Pancreas (tissue), 10 donors: Measurements from ENCODE around the gene ACOX2. TPM values are rescaled to one million over a fixed set of nuclear protein-coding genes. Genes with fewer than 3 reads are reported as not detected.

Experiments used
- ATAC-seq, 4 donors: fragments of 200-7000 bp; cut with Tn5 transposase; one replicate each; pipeline versions ENCODE4 v1.8.0 to v1.9.1; 2020; ENCODE audit warnings: mild to moderate bottlenecking in 4 of 4, moderate library complexity in 4 of 4
- DNase-seq, 6 donors: peaks; one replicate each; pipeline ENCODE4 v3.0.0-alpha.2; 2020
- FAIRE-seq: peaks from 2 replicates; lab custom pipeline; 2012; peaks lifted over from hg19 to GRCh38; lab: Jason Lieb, UNC
- H3K27ac ChIP-seq, 4 donors: fragments of 200-600 bp; sonication (generic); 1 replicate in 3 of 4; 2 replicates in 1 of 4; pipeline versions ENCODE4 v1.5.0 to v1.8.0; 2020
- H3K27me3 ChIP-seq, 4 donors: fragments of 200-600 bp; one replicate each; pipeline ENCODE4 v1.8.0; 2021
- H3K36me3 ChIP-seq, 3 donors: fragments of 200-600 bp; sonication (generic) in 1 of 3; one replicate each; pipeline versions ENCODE4 v1.5.0 to v1.8.0; 2020 to 2021
- H3K4me1 ChIP-seq, 3 donors: fragments of 200-600 bp; one replicate each; pipeline ENCODE4 v1.8.0; 2021
- H3K4me3 ChIP-seq, 4 donors: fragments of 200-600 bp; sonication (generic) in 2 of 4; one replicate each; pipeline versions ENCODE4 v1.5.0 to v1.8.0; 2020 to 2021
- H3K9me3 ChIP-seq, 4 donors: fragments of 200-600 bp; one replicate each; pipeline ENCODE4 v1.8.0; 2021
- CTCF ChIP-seq, 4 donors: fragments of 200-600 bp; sonication (generic) in 3 of 4; IDR thresholded peaks; one replicate each; pipeline versions ENCODE4 v1.5.0 to v1.8.0; 2021; ENCODE audit warnings: antibody characterized with exemption in 4 of 4
- WGBS, 2 donors: extraction: QIAGEN DNeasy Blood & Tissue Kit; methylation state at CpG; one replicate each; pipeline ENCODE4 v1.1.7; 2013; 5-methylcytosine and 5-hydroxymethylcytosine counted together
- intact Hi-C, 3 donors: fragments of 100-400 bp; cut with DNase I; formaldehyde crosslinking; loops; one replicate each; pipeline versions ENCODE4 v1.11.1 to v1.14.2; 2022
- polyA plus RNA-seq, 2 donors: library from polyadenylated mRNA; stranded (reverse); fragments of 200-250 nt; gene quantifications; one replicate each; pipeline ENCODE4 v1.2.3, GENCODE V29; 2013
- total RNA-seq, 6 donors: library from RNA; stranded (reverse); fragmentation: NEBNext Ultra II Directional in 4 of 6; extraction: Animal tissue kit (Norgen Biotek cat#: 25700) in 4 of 6; gene quantifications; one replicate each; pipeline versions ENCODE4 v1.2.1 to v1.2.4, GENCODE V29; 2021 to 2023
- donor health status: healthy with polysubstance abuse.
- donor health status: DM: no; HTN: no; CAD: no; lungs with moderate emphysema.
- donor health status: DM: no; HTN: no; CAD: no.
- donor health status: control.
- donor health status: control.
- donor health status: Bipolar disorder and iron deficiency.
- donor health status: DM: yes; HTN: yes; CAD: no.
- donor health status: DM: no; HTN: no; CAD: no.
- donor health status: DM: no; HTN: no; CAD: no.
- donor health status: DM: yes; HTN: yes; CAD: no.

Gene ACOX2
- total and polyA plus RNA-seq, 8 donors, result 1.3 to 13.3 (median 8.3) TPM

GRCh38 chr3:58539626-58540025 is 2.6 kb upstream of the ACOX2 start:
- DNase-seq, result peak in 1 of 6 donors; percentile 3
- WGBS, 2 donors, result 92 to 95% methylated on average over 10 of the region's 10 CpGs
- H3K9me3 ChIP-seq, result no peaks in the 10 kb centered on the region
- H3K4me1 ChIP-seq, result peaks cover 18 to 30% (median 27%) of the 10 kb centered on the region in 3 donors
- H3K27ac ChIP-seq, result no peak overlapping the region
- no peak for TF ChIP-seq CTCF (IDR thresholded peaks at IDR 0.05)
- ATAC-seq, result no peak
- no peak overlapping the region for H3K4me3 ChIP-seq
- FAIRE-seq, result no peak
- H3K27me3 ChIP-seq, result no peaks in the 10 kb centered on the region
- intact Hi-C loops, result no loop called here
- H3K36me3 ChIP-seq, result no peaks in the 10 kb centered on the region

DNA sequence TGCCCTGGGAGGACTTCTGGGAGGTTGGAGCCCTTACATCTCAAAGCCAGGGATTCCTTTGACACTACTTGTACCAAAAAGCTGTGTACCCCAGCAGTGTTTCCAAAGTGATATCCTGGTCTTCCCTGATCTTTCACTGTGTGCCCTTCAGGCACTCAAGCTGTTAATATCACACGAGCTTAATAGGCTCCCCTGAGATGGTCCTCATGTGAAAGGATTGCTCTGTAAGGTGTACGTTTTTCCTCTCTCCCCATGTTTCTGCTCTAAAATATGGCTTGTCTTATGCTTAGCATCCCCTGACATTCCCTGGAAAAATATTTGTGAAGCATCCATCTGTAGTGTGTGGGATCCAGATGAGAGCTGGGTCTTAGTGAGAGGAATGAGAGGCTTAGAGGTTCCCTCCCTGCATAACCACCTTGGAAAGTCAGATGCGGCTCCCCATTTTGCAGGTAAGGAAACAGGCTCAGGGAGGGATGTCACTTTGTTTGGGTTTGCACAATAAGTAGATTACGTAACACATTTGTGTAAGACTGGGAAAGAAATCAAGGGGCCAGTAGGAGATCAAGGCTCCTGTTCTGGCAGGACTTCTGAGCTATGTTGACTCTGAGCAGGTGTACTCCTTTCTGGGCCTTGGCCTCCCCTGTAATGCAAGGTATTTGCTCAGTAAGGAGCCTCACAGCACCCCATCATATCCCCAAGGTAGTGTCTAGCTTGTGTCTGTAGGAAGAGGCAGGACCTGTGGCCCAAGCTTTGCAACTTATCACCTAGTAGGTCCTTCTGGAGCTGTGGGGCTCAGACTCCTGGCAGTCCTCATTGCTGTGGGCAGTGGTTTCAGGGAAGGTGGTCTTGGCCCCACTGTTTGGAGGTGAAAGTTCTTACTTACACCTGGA is 667 bp upstream of the ACOX2 start:
- Histone ChIP-seq H3K27me3 (no peaks in the 10 kb centered on the region), H3K4me3 (no peak overlapping the region), H3K36me3 (no peaks in the 10 kb centered on the region), H3K27ac (peak overlapping the region; percentile 59 to 79 (median 69)), H3K9me3 (no peaks in the 10 kb centered on the region), H3K4me1 (peaks cover 22 to 31% (median 30%) of the 10 kb centered on the region in 3 donors)
- DNase-seq (peak in 3 of 6 donors; percentile 63 to 75 (median 63)), FAIRE-seq (no peak), ATAC-seq (peak; percentile 83 to 86 (median 84))
- intact Hi-C loops, result no loop called here
- no peak for TF ChIP-seq CTCF (IDR thresholded peaks at IDR 0.05)
- WGBS, 2 donors, result 37 to 40% methylated on average over 4 of the region's 4 CpGs

- H3K27me3 ChIP-seq, result no peaks in the 10 kb centered on the region
- peak in 3 of 6 donors; percentile 47 to 73 (median 63) for DNase-seq
- peak overlapping the region; percentile 59 to 79 (median 69) for H3K27ac ChIP-seq
- ATAC-seq, result peak; percentile 4 to 57 (median 29)
- intact Hi-C loops, result no loop called here
- peaks cover 25 to 33% (median 30%) of the 10 kb centered on the region in 3 donors for H3K4me1 ChIP-seq
- WGBS, 2 donors, result 23 to 24% methylated on average over 2 of the region's 2 CpGs
- H3K36me3 ChIP-seq, result no peaks in the 10 kb centered on the region
- no peaks in the 10 kb centered on the region for H3K9me3 ChIP-seq
- no peak for FAIRE-seq
- TF ChIP-seq CTCF (IDR thresholded peaks at IDR 0.05), result no peak
- H3K4me3 ChIP-seq, result peak overlapping the region in 1 of 4 donors; percentile 32
Measured at GRCh38 chr3:58535531-58536500, 1.2 kb downstream of the ACOX2 start.

DNA sequence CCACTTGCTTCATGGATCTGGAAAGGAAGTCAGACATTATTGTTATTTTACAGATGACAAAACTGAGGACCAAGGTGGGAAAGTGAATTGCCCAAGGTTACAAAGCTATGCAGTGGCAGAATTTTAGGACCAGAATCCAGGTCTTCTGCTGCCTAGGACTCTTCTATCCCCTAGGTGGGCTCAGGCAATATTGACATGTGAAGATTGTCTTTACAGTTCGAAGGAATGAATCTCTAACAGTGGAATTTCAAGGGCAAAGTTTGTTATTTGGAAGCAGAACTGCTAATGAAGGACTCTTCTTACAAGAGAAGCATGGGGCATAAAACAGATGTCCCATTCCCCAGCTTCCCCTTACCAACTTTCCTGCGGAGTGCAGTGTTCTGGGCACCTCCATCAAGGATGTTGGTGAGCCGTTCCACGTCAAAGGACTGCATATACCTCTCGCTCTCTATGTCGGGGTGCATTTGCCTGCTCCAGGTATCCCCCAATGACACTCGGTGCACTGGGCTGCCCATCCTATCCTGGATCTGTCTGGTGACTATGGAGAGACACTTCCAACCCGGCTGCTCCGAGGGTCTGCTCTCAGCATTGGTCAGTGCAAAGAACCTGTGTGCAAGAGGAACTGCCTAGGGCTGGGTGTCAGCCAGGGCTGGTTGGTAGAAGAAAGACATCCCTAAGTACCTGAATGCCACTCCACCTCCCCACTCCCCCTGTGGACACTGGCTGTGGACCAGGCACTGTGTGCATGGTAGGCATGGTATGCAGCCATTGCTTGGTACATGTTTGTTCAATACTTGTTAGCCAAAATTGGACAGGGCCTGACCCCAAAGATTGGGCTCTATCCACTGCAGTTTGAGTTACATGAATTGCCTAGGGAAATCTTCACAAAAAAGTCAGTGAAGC is 2.1 kb downstream of the ACOX2 start:
- FAIRE-seq, result no peak
- Histone ChIP-seq H3K27ac (no peak overlapping the region), H3K27me3 (no peaks in the 10 kb centered on the region), H3K9me3 (no peaks in the 10 kb centered on the region), H3K4me1 (peaks cover 25 to 33% (median 30%) of the 10 kb centered on the region in 3 donors), H3K36me3 (no peaks in the 10 kb centered on the region), H3K4me3 (no peak overlapping the region)
- no peak for ATAC-seq
- intact Hi-C loops, result no loop called here
- no peak for TF ChIP-seq CTCF (IDR thresholded peaks at IDR 0.05)
- peak in 1 of 6 donors; percentile 11 for DNase-seq
- 97 to 98% methylated on average over 9 of the region's 9 CpGs for WGBS, 2 donors
